CD4-positive, alpha-beta T cell (primary cell): ENCODE results near the gene PACSIN1. TPM values are rescaled to one million over a fixed set of nuclear protein-coding genes. Genes with fewer than 3 reads are reported as not detected.

Experiments
- ATAC-seq: fragments of 200-7000 bp; cut with Tn5 transposase; one replicate; pipeline ENCODE4 v1.10.0; 2022; ENCODE audit warnings: mild to moderate bottlenecking; ENCODE audit not compliant: poor library complexity
- CTCF ChIA-PET: fragments of 350-600 bp; sonication (Branson Sonifier 250); formaldehyde crosslinking; loops from one replicate; lab custom pipeline; 2021; ENCODE audit warnings: antibody characterized with exemption, inconsistent platforms; lab: Charles Lee
- POLR2A ChIA-PET: fragments of 350-600 bp; sonication (Branson Sonifier 250); formaldehyde crosslinking; loops from one replicate; lab custom pipeline; 2021; ENCODE audit warnings: antibody characterized with exemption, inconsistent platforms; lab: Charles Lee
- DNase-seq, 14 experiments: peaks; one replicate each; pipeline ENCODE4 v3.0.0-alpha.2; 2013 to 2020; ENCODE audit warnings: mixed read lengths in 2 of 14
- H3K27ac ChIP-seq, 2 donors: one replicate each; pipeline versions ENCODE4 v1.5.1 to v1.7.0; 2013; ENCODE audit warnings: low read length in 2 of 2, low read depth in 1 of 2, mild to moderate bottlenecking in 1 of 2
- H3K27me3 ChIP-seq, 2 experiments: 1 replicate in 1 of 2; 2 replicates in 1 of 2; pipeline versions ENCODE4 v1.6.1 to v1.7.0; 2013; ENCODE audit warnings: low read length in 2 of 2, control low read depth in 1 of 2, mild to moderate bottlenecking in 1 of 2, moderate library complexity in 1 of 2; ENCODE audit not compliant: insufficient read depth in 2 of 2, control insufficient read depth in 1 of 2
- H3K36me3 ChIP-seq: one replicate; pipeline ENCODE4 v1.6.1; 2013; ENCODE audit warnings: low read length, control low read depth; ENCODE audit not compliant: insufficient read depth
- H3K4me1 ChIP-seq: one replicate; pipeline ENCODE4 v1.6.1; 2013; ENCODE audit warnings: low read length, control low read depth; ENCODE audit not compliant: insufficient read depth
- H3K4me3 ChIP-seq: one replicate; pipeline ENCODE4 v1.5.1; 2013; ENCODE audit warnings: mild to moderate bottlenecking, low read length, moderate library complexity
- H3K9me3 ChIP-seq, 2 experiments: 1 replicate in 1 of 2; 2 replicates in 1 of 2; pipeline versions ENCODE4 v1.6.1 to v1.7.0; 2013; ENCODE audit warnings: low read length in 2 of 2, mild to moderate bottlenecking in 2 of 2, control low read depth in 1 of 2, moderate library complexity in 1 of 2; ENCODE audit not compliant: control insufficient read depth in 1 of 2, insufficient read depth in 1 of 2
- H3K27ac Mint-ChIP-seq: one replicate; pipeline ENCODE4 v1.8.0; 2020; ENCODE audit warnings: mixed read lengths
- H3K27me3 Mint-ChIP-seq: one replicate; pipeline ENCODE4 v1.8.0; 2021; ENCODE audit warnings: mixed read lengths
- H3K36me3 Mint-ChIP-seq: one replicate; pipeline ENCODE4 v1.8.0; 2021; ENCODE audit warnings: low read depth, mixed read lengths
- H3K4me1 Mint-ChIP-seq: one replicate; pipeline ENCODE4 v1.8.0; 2021; ENCODE audit warnings: low read depth, mixed read lengths
- H3K4me3 Mint-ChIP-seq: one replicate; pipeline ENCODE4 v1.8.0; 2020; ENCODE audit warnings: mild to moderate bottlenecking, mixed read lengths
- H3K9me3 Mint-ChIP-seq: one replicate; pipeline ENCODE4 v1.8.0; 2020; ENCODE audit warnings: mixed read lengths
- intact Hi-C, 2 experiments: fragments of 100-400 bp; cut with DNase I in 1 of 2; cut with micrococcal nuclease in 1 of 2; formaldehyde crosslinking; loops; one replicate each; pipeline versions ENCODE4 v1.15.1 to v1.9.0; 2023 to 2025; cut with DNase I, micrococcal nuclease
- total RNA-seq, 174 experiments: library from RNA in 2 of 174; stranded (reverse) in 2 of 174; gene quantifications; one replicate each; pipeline ENCODE4 v1.2.3 and lab custom pipeline; 2021 to 2026
- TF ChIP-seq, protein P1 (sequence below): fragments of 200-600 bp; IDR thresholded peaks from one replicate; pipeline ENCODE4 v1.8.0; 2022; ENCODE audit warnings: antibody characterized with exemption, mild to moderate bottlenecking

The PACSIN1 gene
- total RNA-seq, 2 experiments from 2014 or later: 1.3 to 1.4 TPM

DNA sequence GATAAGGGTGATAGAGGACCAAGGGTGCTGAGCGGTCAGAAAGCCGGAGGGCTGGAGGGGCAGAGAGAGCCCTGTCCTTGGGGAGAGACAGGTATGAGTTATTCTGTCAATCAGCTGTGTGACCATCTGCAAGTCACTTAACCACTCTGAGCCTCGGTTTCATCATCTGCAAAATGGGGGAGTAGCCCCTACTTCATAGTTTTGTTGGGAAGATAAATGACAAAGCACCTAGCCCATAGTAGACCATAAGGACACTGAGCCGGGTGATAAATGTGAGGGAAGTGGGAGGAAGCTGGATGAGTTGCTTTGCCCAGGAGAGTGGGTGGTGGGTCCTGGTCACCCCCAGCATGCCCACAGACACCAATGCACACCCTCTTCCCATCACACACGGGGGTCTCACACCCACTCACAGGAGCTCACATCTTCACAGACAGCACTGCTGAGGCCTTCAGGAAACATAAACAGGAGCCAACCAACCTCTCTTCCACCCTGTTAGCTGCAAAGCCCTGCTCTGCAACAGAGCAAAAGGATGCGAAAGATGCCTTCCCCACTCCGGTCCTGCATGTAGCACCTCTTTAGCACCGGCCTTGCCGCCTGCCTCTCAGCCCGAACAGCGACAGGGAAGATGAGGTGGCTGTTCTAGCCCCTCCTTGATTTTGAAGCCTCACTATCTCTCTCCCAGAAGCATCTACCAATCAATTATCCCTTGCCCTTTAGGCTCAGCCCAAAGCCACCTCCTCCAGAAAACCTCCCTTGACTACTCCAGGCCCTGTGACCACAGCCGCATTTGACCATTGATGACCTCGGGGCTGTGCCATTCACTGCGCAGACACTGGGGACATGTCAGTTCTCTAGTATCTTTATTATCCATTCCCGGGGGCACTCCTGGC lies 71.3 kb downstream of the PACSIN1 start:
- no peaks in the 10 kb centered on the region for H3K36me3 Mint-ChIP-seq
- Histone ChIP-seq H3K36me3 (no peaks in the 10 kb centered on the region), H3K27me3 (no peaks in the 10 kb centered on the region), H3K9me3 (no peaks in the 10 kb centered on the region), H3K4me3 (no peak overlapping the region), H3K27ac (no peak overlapping the region), H3K4me1 (no peaks in the 10 kb centered on the region)
- H3K4me1 Mint-ChIP-seq: no peaks in the 10 kb centered on the region
- no peaks in the 10 kb centered on the region for H3K9me3 Mint-ChIP-seq
- no peak for DNase-seq
- no peak overlapping the region for H3K4me3 Mint-ChIP-seq
- ATAC-seq: no peak
- H3K27me3 Mint-ChIP-seq: no peaks in the 10 kb centered on the region
- intact Hi-C loops: no loop called here
- CTCF ChIA-PET: no interaction called here
- no peak overlapping the region for H3K27ac Mint-ChIP-seq
- POLR2A ChIA-PET: no interaction called here
- TF ChIP-seq, protein P1, sequence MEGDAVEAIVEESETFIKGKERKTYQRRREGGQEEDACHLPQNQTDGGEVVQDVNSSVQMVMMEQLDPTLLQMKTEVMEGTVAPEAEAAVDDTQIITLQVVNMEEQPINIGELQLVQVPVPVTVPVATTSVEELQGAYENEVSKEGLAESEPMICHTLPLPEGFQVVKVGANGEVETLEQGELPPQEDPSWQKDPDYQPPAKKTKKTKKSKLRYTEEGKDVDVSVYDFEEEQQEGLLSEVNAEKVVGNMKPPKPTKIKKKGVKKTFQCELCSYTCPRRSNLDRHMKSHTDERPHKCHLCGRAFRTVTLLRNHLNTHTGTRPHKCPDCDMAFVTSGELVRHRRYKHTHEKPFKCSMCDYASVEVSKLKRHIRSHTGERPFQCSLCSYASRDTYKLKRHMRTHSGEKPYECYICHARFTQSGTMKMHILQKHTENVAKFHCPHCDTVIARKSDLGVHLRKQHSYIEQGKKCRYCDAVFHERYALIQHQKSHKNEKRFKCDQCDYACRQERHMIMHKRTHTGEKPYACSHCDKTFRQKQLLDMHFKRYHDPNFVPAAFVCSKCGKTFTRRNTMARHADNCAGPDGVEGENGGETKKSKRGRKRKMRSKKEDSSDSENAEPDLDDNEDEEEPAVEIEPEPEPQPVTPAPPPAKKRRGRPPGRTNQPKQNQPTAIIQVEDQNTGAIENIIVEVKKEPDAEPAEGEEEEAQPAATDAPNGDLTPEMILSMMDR: no peak

DNA sequence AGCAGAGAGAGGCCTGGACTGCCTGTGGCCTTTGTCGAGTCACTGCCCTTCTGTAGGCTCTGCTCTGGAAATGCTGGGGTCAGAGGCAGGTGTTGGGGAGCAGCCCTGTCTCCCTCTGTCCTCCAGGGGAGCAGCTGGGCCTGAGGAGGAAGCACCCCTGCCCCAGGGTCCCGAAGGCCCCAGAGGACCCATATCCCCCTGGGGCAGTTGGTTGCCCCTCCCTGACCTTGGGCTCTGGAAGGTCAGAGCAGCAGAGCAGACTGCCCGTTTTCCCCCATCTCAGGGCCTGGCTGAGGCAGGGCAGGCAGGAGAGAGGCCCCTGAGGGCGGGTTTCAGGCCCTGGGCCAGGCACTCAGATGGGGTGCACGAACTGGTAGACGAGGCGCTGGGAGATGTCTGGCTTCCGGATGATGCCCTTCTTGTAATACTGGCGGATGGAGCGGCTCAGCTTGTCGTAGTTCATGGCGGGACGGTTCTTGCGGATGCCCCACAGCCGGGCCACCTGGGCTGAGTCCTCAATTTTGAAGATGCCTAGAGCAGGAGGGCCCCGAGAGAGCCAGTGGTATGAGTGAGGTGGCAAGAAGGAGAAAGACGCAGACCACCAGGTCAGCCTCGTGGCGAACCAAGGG lies 72.2 kb downstream of the PACSIN1 start:
- no peak for ATAC-seq
- TF ChIP-seq, protein P1: no peak
- Histone ChIP-seq H3K27ac (no peak overlapping the region), H3K4me1 (no peaks in the 10 kb centered on the region), H3K9me3 (no peaks in the 10 kb centered on the region), H3K27me3 (no peaks in the 10 kb centered on the region), H3K4me3 (no peak overlapping the region), H3K36me3 (no peaks in the 10 kb centered on the region)
- POLR2A ChIA-PET: no interaction called here
- intact Hi-C loops: no loop called here
- H3K27me3 Mint-ChIP-seq: no peaks in the 10 kb centered on the region
- no peaks in the 10 kb centered on the region for H3K4me1 Mint-ChIP-seq
- H3K36me3 Mint-ChIP-seq: no peaks in the 10 kb centered on the region
- no peak for DNase-seq
- H3K27ac Mint-ChIP-seq: no peak overlapping the region
- CTCF ChIA-PET: no interaction called here
- H3K4me3 Mint-ChIP-seq: no peak overlapping the region
- H3K9me3 Mint-ChIP-seq: no peaks in the 10 kb centered on the region

DNA sequence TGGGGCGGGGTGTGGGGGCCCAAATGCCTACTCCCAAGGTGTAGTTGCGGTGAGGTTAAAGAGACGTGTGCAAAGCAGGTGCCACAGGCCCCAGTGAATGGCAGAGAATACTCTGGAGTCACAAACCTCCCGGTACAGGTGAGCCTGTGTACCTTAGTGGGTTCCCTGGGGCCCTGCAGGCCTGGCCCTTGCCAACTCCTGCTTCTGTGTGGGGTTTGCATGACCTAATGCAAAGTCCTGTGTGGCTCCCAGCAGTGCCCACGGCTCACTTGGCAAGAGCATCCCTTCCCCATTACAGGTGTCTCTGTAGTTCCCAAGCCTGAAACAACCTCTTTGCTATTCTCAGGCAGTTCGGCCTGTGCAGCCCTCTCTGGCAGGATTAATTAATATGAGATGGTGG lies 72.7 kb downstream of the PACSIN1 start:
- H3K4me1 Mint-ChIP-seq: no peaks in the 10 kb centered on the region
- Histone ChIP-seq H3K36me3 (no peaks in the 10 kb centered on the region), H3K4me3 (no peak overlapping the region), H3K27ac (no peak overlapping the region), H3K27me3 (no peaks in the 10 kb centered on the region), H3K4me1 (no peaks in the 10 kb centered on the region), H3K9me3 (no peaks in the 10 kb centered on the region)
- DNase-seq (no peak), ATAC-seq (no peak)
- intact Hi-C loops: no loop called here
- no peaks in the 10 kb centered on the region for H3K9me3 Mint-ChIP-seq
- TF ChIP-seq, protein P1: no peak
- H3K4me3 Mint-ChIP-seq: no peak overlapping the region
- no peaks in the 10 kb centered on the region for H3K36me3 Mint-ChIP-seq
- ChIA-PET POLR2A (no interaction called here), CTCF (no interaction called here)
- H3K27ac Mint-ChIP-seq: no peak overlapping the region
- H3K27me3 Mint-ChIP-seq: no peaks in the 10 kb centered on the region
